GM18909 (cell line): Measurements from ENCODE around the gene TRAK2.
"Not testable (repeated sequence)": the region's sequence is repeated elsewhere in the genome, so short reads cannot be mapped to it uniquely, and the experiment has no call there.

Experiments used
- ATAC-seq: cut with Tn5 transposase; IDR thresholded peaks from one replicate; pipeline ENCODE4 v1.9.1; 2021; ENCODE audit warnings: mild to moderate bottlenecking; ENCODE audit not compliant: unreplicated experiment, poor library complexity

The TRAK2 gene

GRCh38 chr2:201419057-201419635 is 32.1 kb downstream of the TRAK2 start:
- ATAC-seq: no peak

- ATAC-seq: no peak
These were observed 36.1 kb downstream of the TRAK2 start for GRCh38 chr2:201415149-201415548.

- no peak for ATAC-seq
These were observed 36.9 kb downstream of the TRAK2 start for GRCh38 chr2:201414099-201415023.

GRCh38 chr2:201413552-201413951 is 37.7 kb downstream of the TRAK2 start:
- ATAC-seq: no peak

GRCh38 chr2:201413143-201413542 is 38.1 kb downstream of the TRAK2 start:
- ATAC-seq: no peak

- no peak for ATAC-seq
These were observed 39.8 kb downstream of the TRAK2 start for GRCh38 chr2:201411421-201411820.

- no peak for ATAC-seq
These were observed 42.3 kb downstream of the TRAK2 start for GRCh38 chr2:201408931-201409330.

- ATAC-seq: no peak
These were observed 44.0 kb downstream of the TRAK2 start for GRCh38 chr2:201407265-201407664.

- ATAC-seq: no peak
These were observed 45.1 kb downstream of the TRAK2 start for GRCh38 chr2:201406077-201406662.

- no peak for ATAC-seq
These were observed 46.5 kb downstream of the TRAK2 start for GRCh38 chr2:201404699-201405280.

GRCh38 chr2:201403880-201404279 is 47.4 kb downstream of the TRAK2 start:
- ATAC-seq: no peak

- no peak for ATAC-seq
These were observed 48.4 kb downstream of the TRAK2 start for GRCh38 chr2:201402651-201403562.

- ATAC-seq: no peak
These were observed 49.4 kb downstream of the TRAK2 start for GRCh38 chr2:201401815-201402214.

- no peak for ATAC-seq
These were observed 54.7 kb downstream of the TRAK2 start for GRCh38 chr2:201396595-201396994.

- ATAC-seq: no peak
These were observed 68.1 kb downstream of the TRAK2 start for GRCh38 chr2:201383136-201383535.

- no peak for ATAC-seq
These were observed 72.5 kb downstream of the TRAK2 start for GRCh38 chr2:201378496-201379397.

GRCh38 chr2:201377218-201377617 is 74.0 kb downstream of the TRAK2 start:
- ATAC-seq: no peak

- no peak for ATAC-seq
These were observed 81.5 kb downstream of the TRAK2 start for GRCh38 chr2:201369775-201370174.

GRCh38 chr2:201369318-201369717 is 81.9 kb downstream of the TRAK2 start:
- not testable (repeated sequence) for ATAC-seq
